LHCN-M2 (cell line): ENCODE data around the gene RHBDL2. TPM values are rescaled to one million over a fixed set of nuclear protein-coding genes. Genes with fewer than 3 reads are reported as not detected.
"Not testable (repeated sequence)": the region's sequence is repeated elsewhere in the genome, so short reads cannot be mapped to it uniquely, and the experiment has no call there.

Experiments
- DNase-seq: peaks from one replicate; pipeline ENCODE4 v3.0.0-alpha.2; 2012; ENCODE audit warnings: low read depth
- polyA plus RNA-seq: library from polyadenylated mRNA; unstranded; fragments of >200 nt; gene quantifications from one replicate; pipeline ENCODE4 v1.2.1, GENCODE V29; 2012; ENCODE audit warnings: missing spikeins
- total RNA-seq: library from RNA; depleted of rRNA; stranded (reverse); fragments of >200 nt; gene quantifications from 2 replicates; pipeline ENCODE4 v1.2.3, GENCODE V29; 2014; rRNA removed

RHBDL2 gene
- 0.17 and 0.96 TPM in 2 replicates for total RNA-seq
- polyA plus RNA-seq = 1.3 TPM

- peak; percentile 44 for DNase-seq
Observed at GRCh38 chr1:38941527-38942019, at the start of gene RHBDL2. RHBDL2 (minus strand) TSS chr1:38941830; CDS start chr1:38919212, 22,618 bp downstream.

GRCh38 chr1:38990738-38991637 is 49.4 kb upstream of the RHBDL2 start, which contains the start of gene AKIRIN1:
AKIRIN1 (plus strand) TSS chr1:38991276; CDS start chr1:38991381, 105 bp downstream.
- peak; percentile 95 for DNase-seq

GRCh38 chr1:38990386-38990737 is 48.7 kb upstream of the RHBDL2 start:
- no peak for DNase-seq

- no peak for DNase-seq
Observed at GRCh38 chr1:38989979-38990378, 48.3 kb upstream of the RHBDL2 start.

- DNase-seq = not testable (repeated sequence)
Observed at GRCh38 chr1:38979380-38979779, 37.8 kb upstream of the RHBDL2 start.

GRCh38 chr1:38978245-38978542 is 36.6 kb upstream of the RHBDL2 start:
- not testable (repeated sequence) for DNase-seq

GRCh38 chr1:38977399-38978244 is 36.0 kb upstream of the RHBDL2 start:
- DNase-seq = not testable (repeated sequence)

GRCh38 chr1:38973659-38974437 is 32.2 kb upstream of the RHBDL2 start:
- no peak for DNase-seq

- DNase-seq = not testable (repeated sequence)
Observed at GRCh38 chr1:38973145-38973544, 31.5 kb upstream of the RHBDL2 start.

- DNase-seq = no peak
Observed at GRCh38 chr1:38964140-38964548, 22.5 kb upstream of the RHBDL2 start.

GRCh38 chr1:38962560-38962959 is 20.9 kb upstream of the RHBDL2 start:
- peak; percentile 56 for DNase-seq

- DNase-seq = peak; percentile 58
Observed at GRCh38 chr1:38962113-38962512, 20.5 kb upstream of the RHBDL2 start.

- peak; percentile 26 for DNase-seq
Observed at GRCh38 chr1:38958967-38959366, 17.3 kb upstream of the RHBDL2 start.

GRCh38 chr1:38953433-38953860 is 11.8 kb upstream of the RHBDL2 start:
- DNase-seq = no peak

GRCh38 chr1:38950553-38950952 is 8.9 kb upstream of the RHBDL2 start:
- no peak for DNase-seq

GRCh38 chr1:38944547-38944946 is 2.9 kb upstream of the RHBDL2 start:
- no peak for DNase-seq

GRCh38 chr1:38942664-38943428 is 1.2 kb upstream of the RHBDL2 start:
- DNase-seq = no peak

GRCh38 chr1:38941093-38941492 is 537 bp downstream of the RHBDL2 start:
- no peak for DNase-seq

GRCh38 chr1:38940339-38941047 is 1.1 kb downstream of the RHBDL2 start:
- no peak for DNase-seq

GRCh38 chr1:38938722-38939260 is 2.8 kb downstream of the RHBDL2 start:
- DNase-seq = no peak
